GM20000 (cell line): ENCODE measurements around the gene EXOC2.

Experiments used
- DNase-seq: peaks from one replicate; pipeline ENCODE4 v3.0.0; 2012; ENCODE audit warnings: low spot score
- CTCF ChIP-seq: IDR thresholded peaks from 2 replicates; pipeline ENCODE4 v1.5.1; 2012; ENCODE audit warnings: mild to moderate bottlenecking, control low read depth; ENCODE audit errors: extremely low read depth, missing control alignments

EXOC2 gene

GRCh38 chr6:727856-728255 is 34.9 kb upstream of the EXOC2 start:
- DNase-seq, result no peak
- no peak for TF ChIP-seq CTCF

- DNase-seq, result no peak
- no peak for TF ChIP-seq CTCF
These were observed 30.6 kb upstream of the EXOC2 start for GRCh38 chr6:723540-723939.

GRCh38 chr6:722608-723007 is 29.7 kb upstream of the EXOC2 start:
- TF ChIP-seq CTCF, result no peak
- no peak for DNase-seq

- TF ChIP-seq CTCF, result peak; percentile 93
- peak; percentile 82 for DNase-seq
These were observed 29.2 kb upstream of the EXOC2 start for GRCh38 chr6:722077-722524.

- TF ChIP-seq CTCF, result no peak
- DNase-seq, result no peak
These were observed 25.4 kb upstream of the EXOC2 start for GRCh38 chr6:718345-718744.

GRCh38 chr6:717135-717534 is 24.2 kb upstream of the EXOC2 start:
- no peak for TF ChIP-seq CTCF
- no peak for DNase-seq

- no peak for DNase-seq
- TF ChIP-seq CTCF, result no peak
These were observed 23.0 kb upstream of the EXOC2 start for GRCh38 chr6:715709-716491.
